Stimulated activated CD4-positive, alpha-beta T cell treated with anti-CD3 and anti-CD28 coated beads, Interleukin-2, amount 100 ng/mL, for 24 hours (primary cell): Measurements from ENCODE around the gene BCAM.
"Not testable (repeated sequence)": the region's sequence is repeated elsewhere in the genome, so short reads cannot be mapped to it uniquely, and the experiment has no call there.

Experiments used
- DNase-seq, 2 donors: peaks; one replicate each; pipeline ENCODE4 v3.0.0-alpha.2; 2020

The BCAM gene

DNA sequence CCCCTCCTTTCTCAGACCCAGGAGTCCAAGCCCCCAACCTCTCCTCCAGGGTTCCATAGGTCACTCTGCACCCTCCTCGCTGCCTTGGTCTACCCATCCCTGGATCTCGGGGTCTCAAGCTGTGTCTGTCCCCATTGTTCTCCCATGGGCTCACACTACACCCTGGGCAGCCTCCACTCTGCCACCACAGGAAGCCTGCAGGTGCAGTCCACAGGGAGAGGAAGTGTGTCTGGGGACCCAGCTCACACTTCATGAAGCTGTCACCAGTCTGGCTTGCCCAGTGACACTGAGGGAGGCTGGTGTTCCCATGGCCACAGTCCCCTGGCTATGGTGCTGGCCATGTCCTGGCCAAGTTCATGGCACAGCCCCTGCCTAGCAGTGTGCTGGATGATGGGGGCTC lies 42.5 kb downstream of the BCAM start:
- DNase-seq, result no peak

- no peak for DNase-seq
Measured at GRCh38 chr19:44855606-44856005, 46.7 kb downstream of the BCAM start.

- no peak for DNase-seq
Measured at GRCh38 chr19:44856421-44857083, 47.6 kb downstream of the BCAM start.

DNA sequence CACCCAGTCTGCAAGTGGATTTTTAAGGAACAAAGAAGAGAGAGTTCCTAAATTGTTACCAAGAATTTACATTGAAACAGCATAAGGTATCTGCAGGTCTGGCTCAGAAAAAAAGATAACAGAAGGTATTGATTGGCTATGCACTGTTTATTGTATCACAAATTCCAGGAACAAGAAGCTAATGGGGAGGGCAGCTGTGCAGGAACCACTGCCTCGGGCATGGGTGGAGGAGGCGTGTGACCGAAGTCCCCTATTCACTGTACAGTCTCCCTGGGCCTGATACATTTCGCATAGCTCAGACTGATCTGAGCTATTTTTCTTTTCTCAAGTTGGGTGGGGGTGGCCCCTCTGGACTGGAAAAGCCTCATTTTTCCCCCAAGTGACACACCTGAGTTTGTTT lies 48.9 kb downstream of the BCAM start:
- no peak for DNase-seq

GRCh38 chr19:44861576-44861975 lies 52.7 kb downstream of the BCAM start:
- DNase-seq, result not testable (repeated sequence)

GRCh38 chr19:44863990-44864389 lies 55.1 kb downstream of the BCAM start:
- DNase-seq, result no peak

DNA sequence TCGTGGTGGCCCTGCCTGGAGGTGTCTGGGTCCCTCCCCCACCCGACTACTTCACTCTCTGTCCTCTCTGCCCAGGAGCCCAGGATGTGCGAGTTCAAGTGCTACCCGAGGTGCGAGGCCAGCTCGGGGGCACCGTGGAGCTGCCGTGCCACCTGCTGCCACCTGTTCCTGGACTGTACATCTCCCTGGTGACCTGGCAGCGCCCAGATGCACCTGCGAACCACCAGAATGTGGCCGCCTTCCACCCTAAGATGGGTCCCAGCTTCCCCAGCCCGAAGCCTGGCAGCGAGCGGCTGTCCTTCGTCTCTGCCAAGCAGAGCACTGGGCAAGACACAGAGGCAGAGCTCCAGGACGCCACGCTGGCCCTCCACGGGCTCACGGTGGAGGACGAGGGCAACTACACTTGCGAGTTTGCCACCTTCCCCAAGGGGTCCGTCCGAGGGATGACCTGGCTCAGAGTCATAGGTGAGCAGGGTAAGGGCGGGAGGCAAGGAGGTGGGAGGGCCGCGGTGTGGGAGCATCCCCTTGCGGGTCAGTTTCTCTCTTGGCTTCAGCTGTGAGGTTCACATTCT lies 56.4 kb downstream of the BCAM start:
- DNase-seq, result no peak

- DNase-seq, result no peak
Measured at GRCh38 chr19:44866664-44867063, 57.8 kb downstream of the BCAM start.

DNA sequence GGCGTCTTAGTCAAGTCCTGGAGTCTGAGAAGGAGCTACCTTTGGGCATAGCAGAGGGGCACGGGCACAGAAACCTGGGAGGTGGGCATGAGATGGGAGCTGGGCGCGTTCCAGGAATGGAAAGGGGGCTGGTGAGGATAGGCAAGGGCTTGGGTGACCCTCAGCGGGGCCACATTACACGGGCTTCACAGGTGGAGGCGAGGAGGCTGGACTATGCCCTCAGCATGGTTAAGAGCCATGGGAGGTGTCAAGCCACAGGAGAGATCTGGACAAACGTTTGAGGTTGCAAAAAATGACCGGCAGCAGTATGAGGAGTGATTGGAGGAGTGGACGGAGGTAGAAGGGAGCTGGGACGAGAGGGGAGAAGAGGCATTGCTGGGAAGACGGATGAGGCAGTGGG lies 58.7 kb downstream of the BCAM start:
- DNase-seq, result no peak

- DNase-seq, result no peak
Measured at GRCh38 chr19:44869733-44870470, 61.0 kb downstream of the BCAM start.
